ENCODE data around the gene INTS13. TPM values are rescaled to one million over a fixed set of nuclear protein-coding genes. Genes with fewer than 3 reads are reported as not detected.

The INTS13 gene
- total and polyA plus RNA-seq, 2 of the 13 experiments (the other 11 are each of a cell fraction or from before 2014, with no cell fraction given), result 16.3 to 43.7 TPM

- TF ChIP-seq SALL1 (CRISPR knock-in tag; IDR thresholded peaks at IDR 0.05) (peak; percentile 70), IRF2 (CRISPR knock-in tag; IDR thresholded peaks at IDR 0.05) (peak; percentile 17; the same call in 1 of the 2 replicates), ERF (CRISPR knock-in tag; IDR thresholded peaks at IDR 0.05) (0 out of 2 replicates have a peak, but pooled peaks have one; percentile 51), LBX2 (CRISPR knock-in tag; IDR thresholded peaks at IDR 0.05; ENCODE audit: borderline replicate concordance) (no peak), ZBTB2 (CRISPR knock-in tag; IDR thresholded peaks at IDR 0.05; ENCODE audit: low read depth) (no peak), XRCC5 (optimal IDR thresholded peaks at IDR 0.05; ENCODE audit: low read length) (peak; percentile 82), RXRB (CRISPR knock-in tag; IDR thresholded peaks at IDR 0.05; ENCODE audit: borderline replicate concordance) (0 out of 2 replicates have a peak, but pooled peaks have one; percentile 24), SRF (IDR thresholded peaks at IDR 0.05; ENCODE audit: low read depth, low read length) (no peak), ZNF230 (CRISPR knock-in tag; IDR thresholded peaks at IDR 0.05) (peak; percentile 48; the same call in 1 of the 2 replicates), ZNF414 (CRISPR knock-in tag; IDR thresholded peaks at IDR 0.05) (0 out of 2 replicates have a peak, but pooled peaks have one; percentile 35), ETV5 (CRISPR knock-in tag; IDR thresholded peaks at IDR 0.05; ENCODE audit: borderline replicate concordance) (peak; percentile 16; the same call in 1 of the 2 replicates), HMGXB4 (CRISPR knock-in tag; IDR thresholded peaks at IDR 0.05; ENCODE audit: borderline replicate concordance in 1 of 2, low read depth in 1 of 2) (peak; percentile 75 to 76; a peak in 3 of 4 replicates), ZNF280B (CRISPR knock-in tag; IDR thresholded peaks at IDR 0.05; ENCODE audit: borderline replicate concordance) (0 out of 2 replicates have a peak, but pooled peaks have one; percentile 52), ELF3 (CRISPR knock-in tag; IDR thresholded peaks at IDR 0.05) (peak; percentile 47; the same call in 1 of the 2 replicates), MIER2 (CRISPR knock-in tag; IDR thresholded peaks at IDR 0.05) (0 out of 2 replicates have a peak, but pooled peaks have one; percentile 40), ZNF792 (CRISPR knock-in tag; IDR thresholded peaks at IDR 0.05) (peak; percentile 55; the same call in 1 of the 2 replicates), MTA1 (CRISPR knock-in tag; IDR thresholded peaks at IDR 0.05; ENCODE audit: borderline replicate concordance) (peak; percentile 32; the same call in 1 of the 2 replicates), ZNF512 (CRISPR knock-in tag; IDR thresholded peaks at IDR 0.05) (peak; percentile 15; the same call in 1 of the 2 replicates), ZNF10 (CRISPR knock-in tag; IDR thresholded peaks at IDR 0.05; ENCODE audit: borderline replicate concordance, low read depth) (no peak), SMAD3 (CRISPR knock-in tag; IDR thresholded peaks at IDR 0.05) (peak; percentile 38; the same call in 1 of the 2 replicates)
These were observed 52.8 kb downstream of the INTS13 start (continued) for GRCh38 chr12:26884765-26885576.

Data from HepG2 (cell line).